ENCODE results near the gene DCTD.

DCTD gene

DNA sequence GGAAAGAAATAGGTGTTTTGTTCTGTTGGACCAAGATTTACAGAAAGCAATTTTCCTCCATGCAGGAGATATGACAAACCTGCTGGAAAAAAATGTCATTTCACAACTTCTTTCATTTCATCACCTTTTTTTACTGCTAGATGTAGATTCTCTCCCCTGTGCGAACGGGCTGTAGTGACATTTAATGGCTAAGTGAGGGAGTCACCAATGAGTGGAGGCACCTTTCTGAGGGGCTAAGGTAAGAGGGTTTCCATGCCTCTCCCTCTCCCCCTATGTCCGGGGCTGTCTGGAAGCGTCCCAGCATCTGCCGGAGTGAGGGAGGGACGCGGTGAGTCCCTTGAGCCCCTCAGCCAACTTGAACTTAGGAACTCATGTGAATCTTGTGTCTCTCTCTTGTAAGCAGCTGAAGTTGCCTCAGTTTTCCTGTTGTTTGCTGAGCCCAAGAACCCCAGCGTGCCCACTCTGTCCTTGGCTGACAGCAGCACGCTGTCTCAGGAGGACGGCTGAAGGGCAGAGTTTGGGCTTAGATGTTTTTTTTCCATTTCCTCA is 42.3 kb downstream of the DCTD start:
- no peak overlapping the region for H3K4me3 ChIP-seq (ENCODE audit: low read depth, low read length)
- no peak for TF ChIP-seq CTCF (IDR thresholded peaks at IDR 0.05; ENCODE audit: borderline replicate concordance, insufficient read depth, low read depth, low read length)

DNA sequence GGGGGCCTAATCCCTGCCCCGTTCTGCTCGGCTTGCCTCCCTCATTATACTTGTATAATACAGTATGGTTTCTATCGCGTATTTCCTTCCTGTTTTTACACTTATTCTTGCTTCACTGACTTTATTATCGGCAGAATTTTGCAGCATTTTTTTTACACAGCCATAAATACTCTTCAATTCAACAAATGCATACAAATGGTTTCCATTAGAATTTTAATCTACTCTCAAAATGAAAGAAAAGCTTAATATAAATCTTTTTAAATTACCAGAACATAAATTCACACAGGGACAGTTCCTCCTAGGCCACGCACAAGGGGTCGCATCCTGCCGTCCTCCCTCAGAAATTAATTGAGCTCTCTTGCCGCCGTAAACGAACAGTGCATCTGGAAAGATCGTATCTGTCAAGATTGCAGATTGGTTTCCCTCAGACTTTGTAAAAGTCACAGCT is 42.9 kb downstream of the DCTD start:
- TF ChIP-seq CTCF (IDR thresholded peaks at IDR 0.05; ENCODE audit: borderline replicate concordance, insufficient read depth, low read depth, low read length), result no peak
- H3K4me3 ChIP-seq (ENCODE audit: low read depth, low read length), result no peak overlapping the region

DNA sequence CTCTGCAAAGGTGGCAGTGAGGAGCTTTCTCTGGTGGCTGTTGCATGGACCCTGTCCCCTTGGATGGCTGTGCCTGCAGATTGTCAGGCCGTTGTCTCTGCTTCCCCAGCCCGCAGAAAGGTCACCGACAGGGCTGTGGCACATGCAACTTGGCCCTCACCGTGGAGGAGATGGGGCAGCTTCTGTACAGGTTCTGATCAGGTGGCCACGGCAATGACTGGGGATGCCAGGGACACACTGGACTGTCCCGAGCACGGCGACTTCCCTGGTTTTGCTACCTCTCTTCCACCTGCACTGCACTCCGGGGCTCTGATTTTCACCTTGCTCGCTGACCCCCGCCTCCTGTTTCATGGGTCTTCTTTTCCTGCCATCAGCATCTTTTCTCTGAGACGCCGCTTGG is 43.5 kb downstream of the DCTD start:
- no peak for TF ChIP-seq CTCF (IDR thresholded peaks at IDR 0.05; ENCODE audit: borderline replicate concordance, insufficient read depth, low read depth, low read length)
- no peak overlapping the region for H3K4me3 ChIP-seq (ENCODE audit: low read depth, low read length)

DNA sequence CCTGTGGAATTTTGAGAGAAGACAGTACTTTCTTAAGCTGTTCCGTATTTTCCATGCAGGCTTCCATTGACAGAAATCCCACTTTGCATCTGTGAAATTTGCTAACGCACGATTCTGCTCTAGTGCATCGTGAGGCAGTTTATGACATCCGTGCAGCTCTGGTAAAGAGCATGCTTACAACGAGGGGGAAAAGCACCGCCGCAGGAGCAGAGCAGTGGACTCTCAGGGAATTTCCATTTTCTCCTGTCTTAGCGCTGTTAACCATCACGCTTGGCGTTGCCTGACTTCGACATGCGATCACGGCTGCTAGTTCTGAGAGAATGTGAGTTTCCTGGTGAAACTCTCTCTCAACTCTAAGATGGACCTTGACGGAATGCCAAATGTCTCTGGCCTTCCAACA is 43.9 kb downstream of the DCTD start:
- no peak for TF ChIP-seq CTCF (IDR thresholded peaks at IDR 0.05; ENCODE audit: borderline replicate concordance, insufficient read depth, low read depth, low read length)
- H3K4me3 ChIP-seq (ENCODE audit: low read depth, low read length), result no peak overlapping the region

- no peak for TF ChIP-seq CTCF (IDR thresholded peaks at IDR 0.05; ENCODE audit: borderline replicate concordance, insufficient read depth, low read depth, low read length)
These were observed 44.3 kb downstream of the DCTD start for GRCh38 chr4:182872886-182873285.

DNA sequence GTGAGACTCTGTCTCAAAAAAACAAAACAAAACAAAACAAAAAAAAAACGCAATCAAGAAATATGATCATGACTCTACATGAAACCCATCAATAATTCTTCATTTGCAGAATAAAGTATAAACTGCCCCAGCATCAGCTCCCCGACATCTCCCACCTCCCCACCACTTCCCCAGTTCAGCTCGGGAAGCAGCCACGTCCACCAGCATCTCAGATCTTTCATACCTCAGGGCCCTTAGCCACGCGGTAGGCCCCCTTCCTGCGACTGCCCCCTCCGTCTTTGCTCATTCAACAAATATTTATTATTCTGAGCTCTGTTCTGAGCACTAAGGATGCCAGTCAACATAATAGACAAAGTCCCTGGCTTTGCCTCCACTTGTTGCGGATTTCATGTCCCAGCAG is 45.6 kb downstream of the DCTD start:
- no peak for TF ChIP-seq CTCF (IDR thresholded peaks at IDR 0.05; ENCODE audit: borderline replicate concordance, insufficient read depth, low read depth, low read length)
- H3K4me3 ChIP-seq (ENCODE audit: low read depth, low read length), result no peak overlapping the region

More at GRCh38 chr4:182872886-182873285, 44.3 kb downstream of the DCTD start:
- H3K4me3 ChIP-seq (ENCODE audit: low read depth, low read length), result no peak overlapping the region

GRCh38 chr4:182869697-182870096 is 47.5 kb downstream of the DCTD start:
- TF ChIP-seq CTCF (IDR thresholded peaks at IDR 0.05; ENCODE audit: borderline replicate concordance, insufficient read depth, low read depth, low read length), result no peak
- no peak overlapping the region for H3K4me3 ChIP-seq (ENCODE audit: low read depth, low read length)

Measured in GM12875 (cell line).